ENCODE data around the gene USP24. TPM values are rescaled to one million over a fixed set of nuclear protein-coding genes. Genes with fewer than 3 reads are reported as not detected.

USP24 gene
- total RNA-seq, 1 donor from 2014 or later, result 30.8 TPM

DNA sequence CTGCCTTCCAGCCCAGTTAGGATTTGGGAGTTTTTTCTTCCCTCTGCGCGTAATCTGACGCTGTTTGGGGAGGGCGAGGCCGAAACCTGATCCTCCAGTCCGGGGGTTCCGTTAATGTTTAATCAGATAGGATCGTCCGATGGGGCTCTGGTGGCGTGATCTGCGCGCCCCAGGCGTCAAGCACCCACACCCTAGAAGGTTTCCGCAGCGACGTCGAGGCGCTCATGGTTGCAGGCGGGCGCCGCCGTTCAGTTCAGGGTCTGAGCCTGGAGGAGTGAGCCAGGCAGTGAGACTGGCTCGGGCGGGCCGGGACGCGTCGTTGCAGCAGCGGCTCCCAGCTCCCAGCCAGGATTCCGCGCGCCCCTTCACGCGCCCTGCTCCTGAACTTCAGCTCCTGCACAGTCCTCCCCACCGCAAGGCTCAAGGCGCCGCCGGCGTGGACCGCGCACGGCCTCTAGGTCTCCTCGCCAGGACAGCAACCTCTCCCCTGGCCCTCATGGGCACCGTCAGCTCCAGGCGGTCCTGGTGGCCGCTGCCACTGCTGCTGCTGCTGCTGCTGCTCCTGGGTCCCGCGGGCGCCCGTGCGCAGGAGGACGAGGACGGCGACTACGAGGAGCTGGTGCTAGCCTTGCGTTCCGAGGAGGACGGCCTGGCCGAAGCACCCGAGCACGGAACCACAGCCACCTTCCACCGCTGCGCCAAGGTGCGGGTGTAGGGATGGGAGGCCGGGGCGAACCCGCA, 175.7 kb downstream of the USP24 start, which contains the start of gene PCSK9:
Gene PCSK9 (plus strand): TSS at position 207 of the 741 bp plus-strand sequence. CDS start 290 bp downstream, at position 497.
- Histone ChIP-seq H3K9ac (ENCODE audit: low read length) (no peak within 1 kb of the TSS), H3K4me3 (ENCODE audit: insufficient read depth, low read depth, low read length) (peak within 1 kb of the TSS; percentile 33), H3K27me3 (ENCODE audit: insufficient read depth, low read length) (peaks cover 81% of the 10 kb centered on the region), H3K9me3 (ENCODE audit: insufficient read depth, low read depth, low read length) (no peaks in the 10 kb centered on the region), H3K4me1 (ENCODE audit: insufficient read depth, low read length) (peaks cover 10% of the 10 kb centered on the region), H3K79me2 (ENCODE audit: insufficient read depth, low read length) (no peaks in the 10 kb centered on the region), H3K36me3 (ENCODE audit: insufficient read depth, low read length) (no peaks in the 10 kb centered on the region), H2AFZ (ENCODE audit: low read depth, low read length) (peak within 1 kb of the TSS; percentile 73), H3K27ac (ENCODE audit: low read depth, low read length) (no peak within 1 kb of the TSS), H3K4me2 (ENCODE audit: low read length) (peak within 1 kb of the TSS; percentile 81), H4K20me1 (ENCODE audit: insufficient read depth, low read length) (no peaks in the 10 kb centered on the region)
- Mint-ChIP-seq H3K4me1 (ENCODE audit: low read depth, unreplicated experiment) (peaks cover 2% of the 10 kb centered on the region), H3K36me3 (ENCODE audit: low read depth, unreplicated experiment) (peaks cover 2% of the 10 kb centered on the region), H3K4me3 (ENCODE audit: unreplicated experiment) (peak within 1 kb of the TSS; percentile 48), H3K27me3 (ENCODE audit: low read depth, unreplicated experiment) (peaks cover 70% of the 10 kb centered on the region), H3K9me3 (ENCODE audit: unreplicated experiment) (no peaks in the 10 kb centered on the region), H3K27ac (ENCODE audit: unreplicated experiment) (no peak within 1 kb of the TSS)
- FAIRE-seq (no peak), DNase-seq (ENCODE audit: low read depth) (peak; percentile 38)
- TF ChIP-seq EZH2 (IDR thresholded peaks at IDR 0.05; ENCODE audit: insufficient read depth, low read length), result peak; percentile 93
- TF ChIP-seq, protein P1, sequence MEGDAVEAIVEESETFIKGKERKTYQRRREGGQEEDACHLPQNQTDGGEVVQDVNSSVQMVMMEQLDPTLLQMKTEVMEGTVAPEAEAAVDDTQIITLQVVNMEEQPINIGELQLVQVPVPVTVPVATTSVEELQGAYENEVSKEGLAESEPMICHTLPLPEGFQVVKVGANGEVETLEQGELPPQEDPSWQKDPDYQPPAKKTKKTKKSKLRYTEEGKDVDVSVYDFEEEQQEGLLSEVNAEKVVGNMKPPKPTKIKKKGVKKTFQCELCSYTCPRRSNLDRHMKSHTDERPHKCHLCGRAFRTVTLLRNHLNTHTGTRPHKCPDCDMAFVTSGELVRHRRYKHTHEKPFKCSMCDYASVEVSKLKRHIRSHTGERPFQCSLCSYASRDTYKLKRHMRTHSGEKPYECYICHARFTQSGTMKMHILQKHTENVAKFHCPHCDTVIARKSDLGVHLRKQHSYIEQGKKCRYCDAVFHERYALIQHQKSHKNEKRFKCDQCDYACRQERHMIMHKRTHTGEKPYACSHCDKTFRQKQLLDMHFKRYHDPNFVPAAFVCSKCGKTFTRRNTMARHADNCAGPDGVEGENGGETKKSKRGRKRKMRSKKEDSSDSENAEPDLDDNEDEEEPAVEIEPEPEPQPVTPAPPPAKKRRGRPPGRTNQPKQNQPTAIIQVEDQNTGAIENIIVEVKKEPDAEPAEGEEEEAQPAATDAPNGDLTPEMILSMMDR (IDR thresholded peaks at IDR 0.05; ENCODE audit: insufficient read depth, low read depth, low read length), result no peak

- Histone ChIP-seq H3K79me2 (ENCODE audit: insufficient read depth, low read length) (no peaks in the 10 kb centered on the region), H2AFZ (ENCODE audit: low read depth, low read length) (no peak overlapping the region), H3K4me2 (ENCODE audit: low read length) (peak overlapping the region; percentile 81), H3K27me3 (ENCODE audit: insufficient read depth, low read length) (peaks cover 84% of the 10 kb centered on the region), H3K36me3 (ENCODE audit: insufficient read depth, low read length) (no peaks in the 10 kb centered on the region), H4K20me1 (ENCODE audit: insufficient read depth, low read length) (no peaks in the 10 kb centered on the region), H3K9ac (ENCODE audit: low read length) (no peak overlapping the region), H3K27ac (ENCODE audit: low read depth, low read length) (no peak overlapping the region), H3K9me3 (ENCODE audit: insufficient read depth, low read depth, low read length) (no peaks in the 10 kb centered on the region), H3K4me1 (ENCODE audit: insufficient read depth, low read length) (peaks cover 10% of the 10 kb centered on the region), H3K4me3 (ENCODE audit: insufficient read depth, low read depth, low read length) (peak overlapping the region; percentile 5)
- H3K4me1 Mint-ChIP-seq (ENCODE audit: low read depth, unreplicated experiment), result peaks cover 2% of the 10 kb centered on the region
- H3K27me3 Mint-ChIP-seq (ENCODE audit: low read depth, unreplicated experiment), result peaks cover 70% of the 10 kb centered on the region
- TF ChIP-seq, protein P1 (IDR thresholded peaks at IDR 0.05; ENCODE audit: insufficient read depth, low read depth, low read length), result no peak
- no peak for TF ChIP-seq EZH2 (IDR thresholded peaks at IDR 0.05; ENCODE audit: insufficient read depth, low read length)
- DNase-seq (ENCODE audit: low read depth), result no peak
- H3K9me3 Mint-ChIP-seq (ENCODE audit: unreplicated experiment), result no peaks in the 10 kb centered on the region
- H3K27ac Mint-ChIP-seq (ENCODE audit: unreplicated experiment), result no peak overlapping the region
- no peak for FAIRE-seq
- peaks cover 2% of the 10 kb centered on the region for H3K36me3 Mint-ChIP-seq (ENCODE audit: low read depth, unreplicated experiment)
- peak overlapping the region; percentile 47 for H3K4me3 Mint-ChIP-seq (ENCODE audit: unreplicated experiment)
Measured at GRCh38 chr1:55038974-55039341, 176.2 kb downstream of the USP24 start.

DNA sequence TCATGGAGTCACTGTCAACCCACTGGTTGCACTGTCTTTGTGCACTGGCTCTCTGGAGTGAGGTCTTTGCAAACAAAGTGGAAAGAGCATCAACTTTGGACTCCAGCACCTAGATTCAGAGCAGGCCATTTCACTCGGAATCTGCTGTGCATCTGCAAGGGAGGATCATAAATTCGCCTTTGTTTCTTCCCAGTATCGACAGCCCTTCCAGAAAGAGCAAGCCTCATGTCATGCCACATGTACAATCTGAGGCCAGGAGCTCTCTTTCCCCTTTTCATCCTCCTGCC, 176.7 kb downstream of the USP24 start:
- Histone ChIP-seq H3K9ac (ENCODE audit: low read length) (no peak overlapping the region), H2AFZ (ENCODE audit: low read depth, low read length) (no peak overlapping the region), H3K9me3 (ENCODE audit: insufficient read depth, low read depth, low read length) (no peaks in the 10 kb centered on the region), H3K79me2 (ENCODE audit: insufficient read depth, low read length) (no peaks in the 10 kb centered on the region), H3K27me3 (ENCODE audit: insufficient read depth, low read length) (peaks cover 88% of the 10 kb centered on the region), H3K4me2 (ENCODE audit: low read length) (no peak overlapping the region), H3K27ac (ENCODE audit: low read depth, low read length) (no peak overlapping the region), H3K4me1 (ENCODE audit: insufficient read depth, low read length) (peaks cover 10% of the 10 kb centered on the region), H3K4me3 (ENCODE audit: insufficient read depth, low read depth, low read length) (no peak overlapping the region), H4K20me1 (ENCODE audit: insufficient read depth, low read length) (no peaks in the 10 kb centered on the region), H3K36me3 (ENCODE audit: insufficient read depth, low read length) (no peaks in the 10 kb centered on the region)
- no peak for TF ChIP-seq EZH2 (IDR thresholded peaks at IDR 0.05; ENCODE audit: insufficient read depth, low read length)
- TF ChIP-seq, protein P1 (IDR thresholded peaks at IDR 0.05; ENCODE audit: insufficient read depth, low read depth, low read length), result no peak
- Mint-ChIP-seq H3K9me3 (ENCODE audit: unreplicated experiment) (no peaks in the 10 kb centered on the region), H3K27ac (ENCODE audit: unreplicated experiment) (no peak overlapping the region), H3K4me1 (ENCODE audit: low read depth, unreplicated experiment) (peaks cover 2% of the 10 kb centered on the region), H3K4me3 (ENCODE audit: unreplicated experiment) (no peak overlapping the region), H3K27me3 (ENCODE audit: low read depth, unreplicated experiment) (peaks cover 68% of the 10 kb centered on the region), H3K36me3 (ENCODE audit: low read depth, unreplicated experiment) (peaks cover 2% of the 10 kb centered on the region)
- DNase-seq (ENCODE audit: low read depth) (no peak), FAIRE-seq (no peak)

Measured in astrocyte (in vitro differentiated cells and primary cell).